ENCODE measurements around the gene SART3.
"Not testable (repeated sequence)": the region's sequence is repeated elsewhere in the genome, so short reads cannot be mapped to it uniquely, and the experiment has no call there.

SART3 gene

GRCh38 chr12:108519558-108519957, 41.4 kb downstream of the SART3 start:
- no peak for DNase-seq

DNA sequence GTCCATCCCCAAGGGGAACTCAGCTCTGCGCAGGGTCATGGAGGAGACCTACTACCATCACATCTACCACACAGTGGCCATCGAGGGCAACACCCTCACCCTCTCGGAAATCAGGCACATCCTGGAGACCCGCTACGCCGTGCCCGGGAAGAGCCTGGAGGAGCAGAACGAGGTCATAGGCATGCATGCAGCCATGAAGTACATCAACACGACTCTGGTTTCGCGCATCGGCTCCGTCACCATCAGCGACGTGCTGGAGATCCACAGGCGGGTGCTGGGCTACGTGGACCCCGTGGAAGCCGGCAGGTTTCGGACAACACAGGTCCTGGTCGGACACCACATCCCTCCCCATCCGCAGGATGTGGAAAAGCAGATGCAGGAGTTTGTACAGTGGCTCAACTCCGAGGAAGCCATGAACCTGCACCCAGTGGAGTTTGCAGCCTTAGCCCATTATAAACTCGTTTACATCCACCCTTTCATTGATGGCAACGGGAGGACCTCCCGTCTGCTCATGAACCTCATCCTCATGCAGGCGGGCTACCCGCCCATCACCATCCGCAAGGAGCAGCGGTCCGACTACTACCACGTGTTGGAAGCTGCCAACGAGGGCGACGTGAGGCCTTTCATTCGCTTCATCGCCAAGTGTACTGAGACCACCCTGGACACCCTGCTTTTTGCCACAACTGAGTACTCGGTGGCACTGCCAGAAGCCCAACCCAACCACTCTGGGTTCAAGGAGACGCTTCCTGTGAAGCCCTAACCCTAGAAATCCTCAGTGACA, 42.1 kb downstream of the SART3 start:
- DNase-seq = no peak

DNA sequence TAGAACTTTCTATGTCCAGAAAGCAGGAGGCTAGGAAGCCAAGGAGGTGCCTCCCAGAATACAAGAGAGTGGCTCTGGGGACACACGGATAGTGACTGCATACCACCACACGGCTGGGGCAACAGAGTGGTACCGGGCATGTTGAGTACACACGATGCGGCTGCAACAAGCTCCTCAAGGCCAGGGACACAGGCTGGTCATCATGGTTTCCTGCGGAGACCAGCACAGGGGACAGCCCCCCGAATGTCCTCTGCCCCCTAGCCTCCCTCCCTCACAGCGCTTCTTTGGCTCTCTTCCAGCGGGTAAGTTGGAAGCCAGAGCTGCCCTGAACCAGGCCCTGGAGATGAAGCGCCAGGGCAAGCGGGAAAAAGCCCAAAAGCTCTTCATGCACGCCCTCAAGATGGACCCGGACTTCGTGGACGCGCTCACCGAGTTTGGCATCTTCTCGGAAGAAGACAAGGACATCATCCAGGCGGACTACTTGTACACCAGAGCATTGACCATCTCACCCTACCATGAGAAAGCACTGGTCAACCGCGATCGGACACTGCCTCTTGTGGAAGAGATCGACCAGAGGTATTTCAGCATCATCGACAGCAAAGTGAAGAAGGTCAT, 42.8 kb downstream of the SART3 start:
- no peak for DNase-seq

- no peak for DNase-seq
Observed at GRCh38 chr12:108517288-108518100, 43.5 kb downstream of the SART3 start.

- DNase-seq = no peak
Observed at GRCh38 chr12:108516511-108517275, 44.3 kb downstream of the SART3 start.

DNA sequence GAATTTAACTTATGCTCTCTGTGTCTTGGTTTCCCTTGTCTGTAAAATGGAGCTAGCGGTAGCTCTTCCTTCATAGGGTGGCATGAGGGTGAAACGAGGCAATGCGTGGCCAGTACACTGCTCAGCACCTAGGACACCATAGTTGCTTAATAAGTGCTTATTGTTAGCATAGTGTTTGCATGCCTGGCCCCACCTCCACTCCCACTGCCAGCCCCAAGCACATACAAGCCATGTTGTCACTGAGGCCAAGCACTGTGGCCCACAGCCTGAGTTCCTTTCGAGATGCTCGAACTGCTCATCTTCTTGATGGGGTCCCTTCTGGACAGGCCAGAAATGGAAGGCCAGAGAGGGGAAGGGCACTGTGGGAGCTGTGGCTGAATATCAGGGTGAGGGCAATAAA, 45.1 kb downstream of the SART3 start:
- no peak for DNase-seq

DNA sequence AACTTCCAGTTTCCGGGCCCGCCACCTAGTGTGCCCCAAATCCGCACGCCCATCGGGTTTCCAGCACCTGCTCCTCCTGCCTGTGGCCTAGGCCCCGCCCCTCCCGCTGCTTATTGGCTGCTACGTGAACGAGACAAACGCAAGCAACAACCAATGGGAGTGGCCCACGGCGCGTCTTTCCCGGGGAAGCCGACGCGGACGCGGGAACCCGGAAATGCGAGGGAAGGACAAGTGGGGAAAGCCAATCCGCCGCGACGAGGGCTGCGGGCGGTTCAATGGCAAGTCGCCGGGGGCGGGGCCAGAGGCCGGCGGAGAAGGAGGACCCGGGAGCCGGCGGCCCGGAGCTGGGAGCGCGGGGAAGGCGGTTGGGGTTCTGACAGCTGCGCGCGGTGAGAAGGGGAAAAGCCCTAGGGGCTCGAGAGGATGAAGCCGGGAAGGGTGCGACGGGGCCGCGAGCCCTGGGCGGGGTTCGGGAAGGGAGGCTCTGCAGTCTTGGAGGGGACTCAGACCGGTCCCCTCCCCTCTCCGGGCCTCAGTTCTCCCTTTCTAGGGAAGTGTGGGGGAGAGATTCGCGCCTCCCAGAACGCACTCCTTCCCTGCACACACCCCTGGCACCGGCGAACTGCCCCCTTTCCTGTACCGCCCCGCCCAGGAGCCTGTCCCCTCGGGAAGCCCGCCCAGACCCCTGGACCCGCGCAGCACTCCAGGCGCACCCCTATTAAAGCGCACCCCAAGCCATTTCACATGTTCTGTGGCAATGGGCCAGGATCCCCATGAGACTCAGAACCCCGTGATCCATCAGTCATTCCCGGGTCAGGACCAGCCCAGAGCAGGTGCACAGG, 45.8 kb downstream of the SART3 start, which contains the start of gene FICD:
Gene FICD, plus strand, starts transcription at position 305 of the 842 bp plus-strand sequence. CDS start 1,696 bp downstream, outside the sequence.
- DNase-seq = peak; percentile 97

DNA sequence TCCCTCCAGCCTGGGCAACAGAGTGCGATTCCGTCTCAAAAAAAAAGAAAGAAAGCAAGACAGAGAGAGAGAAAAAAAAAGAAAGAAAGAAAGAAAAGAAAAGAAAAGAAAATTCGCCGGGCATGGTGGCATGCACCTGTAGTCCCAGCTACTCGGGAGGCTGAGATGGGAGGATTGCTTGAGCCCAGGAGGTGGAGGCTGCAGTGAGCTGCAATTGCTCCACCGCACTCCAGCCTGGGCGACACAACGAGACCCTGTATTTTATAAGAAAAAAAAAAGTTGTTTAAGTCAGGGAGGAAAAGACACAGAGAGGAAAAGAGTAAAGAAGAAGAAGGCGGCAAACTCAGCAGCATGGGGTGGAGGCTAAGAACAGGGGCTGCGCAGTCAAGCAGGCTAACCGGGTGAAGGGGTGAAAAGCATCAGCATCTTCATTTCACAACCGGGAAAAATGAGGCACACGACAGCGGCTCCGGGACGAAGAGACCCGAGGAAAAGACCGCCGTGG, 46.5 kb downstream of the SART3 start:
- DNase-seq = no peak

DNA sequence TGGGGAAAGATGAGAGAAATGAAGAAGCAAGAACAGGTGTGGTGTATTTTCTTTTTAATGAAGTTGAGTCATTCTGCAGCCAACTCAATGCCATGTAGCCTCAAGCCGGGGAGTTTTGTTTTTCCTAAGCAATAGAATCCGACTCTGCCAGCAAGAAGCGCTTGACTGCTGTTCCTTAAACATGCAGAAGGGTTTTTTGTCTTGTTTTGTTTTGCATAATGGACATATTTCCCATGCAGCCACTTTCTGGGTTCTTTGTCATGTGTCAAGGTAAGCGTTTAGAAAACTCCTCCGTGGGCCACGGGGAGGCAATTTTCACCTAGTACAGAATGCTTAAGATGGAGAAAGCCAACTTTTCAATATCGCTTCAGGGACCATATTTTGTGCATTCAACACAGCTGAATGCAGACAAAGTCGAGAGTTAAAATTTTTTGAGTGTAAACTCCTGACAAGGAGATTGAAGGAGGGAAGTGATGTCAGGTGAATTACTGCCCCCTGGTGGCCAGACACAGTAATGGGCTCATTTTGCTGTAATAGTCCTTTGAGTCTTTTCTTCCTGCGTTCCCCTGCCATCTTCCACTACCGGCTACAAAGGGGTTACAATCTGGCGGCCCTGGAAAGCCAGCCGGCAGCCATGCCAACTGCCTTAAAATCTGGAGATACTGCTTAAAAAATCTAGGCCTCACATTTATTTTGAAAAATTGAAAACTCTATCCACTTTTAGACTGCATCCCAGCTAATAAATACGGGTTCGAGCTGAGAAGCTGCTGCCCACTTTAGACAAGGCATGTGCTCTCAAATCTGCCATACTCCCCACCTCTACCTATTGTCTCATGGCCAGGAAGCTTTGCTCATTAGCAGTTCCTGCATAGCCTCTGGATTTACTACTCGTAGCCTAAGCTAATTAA, 49.1 kb downstream of the SART3 start:
- peak; percentile 40 for DNase-seq

GRCh38 chr12:108510836-108511235, 50.1 kb downstream of the SART3 start:
- DNase-seq = no peak

DNA sequence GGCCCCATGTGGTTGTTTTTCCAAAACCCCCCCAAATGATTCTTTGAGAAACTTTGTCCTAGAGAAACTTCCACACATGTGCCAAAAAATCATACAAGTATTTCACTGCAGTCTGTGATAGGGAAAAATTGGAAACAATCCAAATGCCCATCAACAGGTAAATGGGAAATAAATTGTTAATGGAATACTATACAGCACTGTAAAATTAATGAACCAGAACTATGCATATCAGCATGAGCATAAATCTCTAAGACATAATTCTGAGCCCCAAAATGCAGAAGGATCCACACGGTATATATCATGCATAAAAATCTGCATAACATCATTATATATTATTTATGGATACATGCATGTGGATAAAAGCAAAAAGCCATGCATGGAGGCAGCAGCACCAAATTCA, 51.2 kb downstream of the SART3 start:
- DNase-seq = no peak

DNA sequence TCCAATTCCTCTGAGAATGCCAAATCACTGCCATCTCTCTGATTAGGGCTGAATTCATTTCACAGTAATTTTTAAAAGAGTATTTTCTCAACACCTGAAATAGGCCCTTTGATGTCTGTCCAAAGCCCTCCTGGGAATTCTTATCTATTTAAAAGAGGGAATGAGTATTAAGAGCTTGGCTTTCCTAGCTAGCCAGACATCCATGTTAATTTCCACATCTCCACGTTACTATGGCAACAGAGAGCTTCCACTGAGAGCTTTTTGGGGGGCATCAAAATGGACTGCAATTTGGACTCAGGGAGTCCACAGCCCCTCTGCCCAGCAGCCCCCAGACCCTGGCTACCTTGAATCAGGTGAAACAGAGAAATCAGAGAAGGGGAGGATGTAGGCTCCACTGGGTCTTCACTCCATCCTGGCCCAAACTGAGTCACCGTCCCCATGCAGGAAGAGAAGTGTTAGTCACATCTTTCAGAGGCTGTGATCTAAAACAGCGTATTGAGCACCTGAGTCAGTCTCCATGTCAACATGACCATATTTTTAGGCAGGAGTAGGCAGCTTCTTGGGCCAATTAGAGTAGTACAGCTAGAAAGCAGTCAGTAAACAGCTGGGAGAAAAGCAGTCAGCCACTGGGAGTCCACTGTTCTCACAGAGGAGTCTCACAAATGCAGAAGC, 52.9 kb downstream of the SART3 start:
- no peak for DNase-seq

- no peak for DNase-seq
Observed at GRCh38 chr12:108505129-108505528, 55.8 kb downstream of the SART3 start.

DNA sequence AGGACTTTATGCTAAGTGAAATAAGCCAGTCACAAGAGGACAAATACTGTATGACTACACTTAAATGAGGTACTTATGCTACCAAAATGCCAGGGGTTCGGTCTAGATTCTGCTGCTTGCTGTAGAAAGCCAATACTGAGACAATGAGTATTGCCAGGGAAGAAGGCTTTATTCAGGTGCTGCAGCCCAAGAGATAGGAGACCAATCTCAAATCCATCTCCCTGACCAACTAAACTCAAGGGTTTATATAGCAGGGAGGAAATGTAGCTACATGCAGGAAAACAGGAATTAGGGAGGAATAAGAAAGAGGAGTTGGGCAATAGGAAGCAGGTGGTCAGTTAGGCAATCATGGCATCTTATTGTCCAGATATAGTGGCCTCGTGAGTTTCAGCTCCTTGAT, 58.1 kb downstream of the SART3 start:
- DNase-seq = no peak

GRCh38 chr12:108498136-108498535, 62.8 kb downstream of the SART3 start:
- no peak for DNase-seq

GRCh38 chr12:108495823-108496579, 65.0 kb downstream of the SART3 start:
- DNase-seq = no peak

GRCh38 chr12:108495054-108495453, 65.9 kb downstream of the SART3 start:
- DNase-seq = no peak

- no peak for DNase-seq
Observed at GRCh38 chr12:108491256-108491655, 69.7 kb downstream of the SART3 start.

- DNase-seq = not testable (repeated sequence)
Observed at GRCh38 chr12:108487029-108487428, 73.9 kb downstream of the SART3 start.

Measured in T1000 (cell line).